HG03159 (cell line): ENCODE data around the gene RIPK3.
"Not testable (repeated sequence)": the region's sequence is repeated elsewhere in the genome, so short reads cannot be mapped to it uniquely, and the experiment has no call there.

Source experiments
- ATAC-seq: cut with Tn5 transposase; IDR thresholded peaks from one replicate; pipeline ENCODE4 v1.9.1; 2021; ENCODE audit warnings: mild to moderate bottlenecking, moderate library complexity; ENCODE audit not compliant: unreplicated experiment

RIPK3 gene

GRCh38 chr14:24369907-24370687 is 30.3 kb upstream of the RIPK3 start:
- ATAC-seq: no peak

- no peak for ATAC-seq
Observed at GRCh38 chr14:24369463-24369862, 29.7 kb upstream of the RIPK3 start.

GRCh38 chr14:24368562-24369252 is 28.9 kb upstream of the RIPK3 start:
- ATAC-seq: no peak

- no peak for ATAC-seq
Observed at GRCh38 chr14:24368212-24368561, 28.4 kb upstream of the RIPK3 start.

GRCh38 chr14:24367514-24368211 is 27.9 kb upstream of the RIPK3 start, which contains the start of gene NFATC4:
Gene NFATC4 (plus strand): TSS chr14:24368184. CDS start chr14:24368341, 157 bp downstream.
- ATAC-seq: no peak

- ATAC-seq: peak; percentile 55
Observed at GRCh38 chr14:24366721-24367513, 27.1 kb upstream of the RIPK3 start.

GRCh38 chr14:24366413-24366720 is 26.6 kb upstream of the RIPK3 start:
- ATAC-seq: no peak

- ATAC-seq: no peak
Observed at GRCh38 chr14:24365600-24366412, 26.0 kb upstream of the RIPK3 start.

- no peak for ATAC-seq
Observed at GRCh38 chr14:24364841-24365240, 25.1 kb upstream of the RIPK3 start.

GRCh38 chr14:24363401-24363800 is 23.6 kb upstream of the RIPK3 start:
- ATAC-seq: no peak

GRCh38 chr14:24362241-24362960 is 22.6 kb upstream of the RIPK3 start:
- ATAC-seq: no peak

GRCh38 chr14:24361326-24361725 is 21.5 kb upstream of the RIPK3 start:
- no peak for ATAC-seq

GRCh38 chr14:24360281-24360680 is 20.5 kb upstream of the RIPK3 start:
- ATAC-seq: no peak

- no peak for ATAC-seq
Observed at GRCh38 chr14:24356208-24356607, 16.4 kb upstream of the RIPK3 start.

GRCh38 chr14:24355009-24355408 is 15.2 kb upstream of the RIPK3 start:
- no peak for ATAC-seq

- not testable (repeated sequence) for ATAC-seq
Observed at GRCh38 chr14:24354482-24354825, 14.7 kb upstream of the RIPK3 start.

GRCh38 chr14:24353559-24354481 is 14.0 kb upstream of the RIPK3 start:
- no peak for ATAC-seq

GRCh38 chr14:24351517-24351916 is 11.7 kb upstream of the RIPK3 start:
- no peak for ATAC-seq

GRCh38 chr14:24349742-24350141 is 10.0 kb upstream of the RIPK3 start:
- ATAC-seq: no peak
